K562 (cell line): ENCODE measurements around the gene GIPC3. TPM values are rescaled to one million over a fixed set of nuclear protein-coding genes. Genes with fewer than 3 reads are reported as not detected.

Experiments used
- ARID4B ChIP-seq: sonication (generic); formaldehyde crosslinking; IDR thresholded peaks from 2 replicates; pipeline ENCODE4 v1.8.0; 2022; ENCODE audit warnings: mild to moderate bottlenecking, missing genetic modification reagents
- EGR1 ChIP-seq: fragments of 450-650 bp; conservative IDR thresholded peaks from 2 replicates; pipeline ENCODE4 v1.6.1; 2017; ENCODE audit warnings: mild to moderate bottlenecking
- NEUROD1 ChIP-seq: fragments of 150-350 bp; IDR thresholded peaks from 2 replicates; pipeline ENCODE4 v1.6.1; 2014; ENCODE audit warnings: borderline replicate concordance, low read length, low read depth; ENCODE audit not compliant: partially characterized antibody
- PKNOX1 ChIP-seq: fragments of 450-650 bp; IDR thresholded peaks from 2 replicates; pipeline ENCODE4 v1.6.1; 2016
- POLR2B ChIP-seq: fragments of 450-650 bp; IDR thresholded peaks from 2 replicates; pipeline ENCODE4 v1.6.1; 2018; ENCODE audit warnings: low read depth; ENCODE audit not compliant: partially characterized antibody
- SUPT5H ChIP-seq: fragments of 450-650 bp; IDR thresholded peaks from 2 replicates; pipeline ENCODE4 v1.6.1; 2016
- USF1 ChIP-seq: sonication (generic); formaldehyde crosslinking; IDR thresholded peaks from 2 replicates; pipeline ENCODE4 v1.9.0; 2022; ENCODE audit warnings: mild to moderate bottlenecking, missing genetic modification reagents
- VEZF1 ChIP-seq: fragments of 200-800 bp; sonication (Bioruptor generic); IDR thresholded peaks from 2 replicates; pipeline ENCODE4 v1.6.1; 2017; ENCODE audit warnings: missing genetic modification characterization, missing compliant biosample characterization
- YY1 ChIP-seq, 3 experiments: IDR thresholded peaks; 2 replicates each; pipeline ENCODE4 v1.6.1; 2011; ENCODE audit warnings: low read length in 2 of 3, mild to moderate bottlenecking in 2 of 3, moderate library complexity in 2 of 3, borderline replicate concordance in 1 of 3, control low read depth in 1 of 3, low read depth in 1 of 3; ENCODE audit not compliant: insufficient read depth in 3 of 3, insufficient replicate concordance in 2 of 3, control insufficient read depth in 1 of 3, insufficient read length in 1 of 3; ENCODE audit errors: extremely low read depth in 1 of 3
- ZNF133 ChIP-seq: fragments of 250-450 bp; sonication (Bioruptor Pico); IDR thresholded peaks from 2 replicates; pipeline ENCODE4 v1.4.0; 2020; ENCODE audit warnings: mild to moderate bottlenecking
- polyA plus RNA-seq, 8 experiments: library from polyadenylated mRNA; depleted of rRNA in 4 of 8; stranded (reverse) in 5 of 8; unstranded in 3 of 8; fragments of >200 nt; fragmentation: Nextera tagmentation in 2 of 8; fragmentation: Illumina TruSeq in 1 of 8; extraction: Ambion mirVana in 2 of 8; extraction: Trizol in 1 of 8; gene quantifications; 2 replicates each; pipeline versions ENCODE4 v1.2.1 to v1.2.3, GENCODE V29; 2011 to 2014; ENCODE audit warnings: inconsistent platforms in 1 of 8, missing spikeins in 1 of 8
- total RNA-seq, 7 experiments: library from RNA; depleted of rRNA in 6 of 7; stranded (reverse); fragments of >200 nt in 6 of 7; fragmentation: Illumina TruSeq in 2 of 7; extraction: Trizol in 2 of 7; gene quantifications; 2 replicates each; pipeline versions ENCODE4 v1.2.1 to v1.2.3, GENCODE V29; 2011 to 2021; ENCODE audit warnings: low replicate concordance in 1 of 7

The GIPC3 gene
- total and polyA plus RNA-seq, 9 of the 15 experiments (the other 6 are each of a cell fraction or from before 2014, with no cell fraction given), result 0.03 to 3.6 (median 1.5) TPM; not detected in 1

- TF ChIP-seq VEZF1 (CRISPR knock-in tag) (peak; percentile 90), YY1 (IDR thresholded peaks at IDR 0.05; ENCODE audit: borderline replicate concordance in 1 of 3, control insufficient read depth in 1 of 3, extremely low read depth in 1 of 3, insufficient read depth in 3 of 3, insufficient read length in 1 of 3, insufficient replicate concordance in 2 of 3, low read depth in 1 of 3, low read length in 2 of 3) (peak in 1 of 3 experiments; percentile 10), NEUROD1 (no peak), POLR2B (peak; percentile 26), ARID4B (CRISPR knock-in tag) (peak; percentile 65), PKNOX1 (peak; percentile 78), EGR1 (0 out of 2 replicates have a peak, but pooled peaks have one; percentile 2), ZNF133 (CRISPR knock-in tag) (no peak), SUPT5H (peak; percentile 29; the same call in 1 of the 2 replicates), USF1 (CRISPR knock-in tag) (0 out of 2 replicates have a peak, but pooled peaks have one; percentile 6)
These were observed 21.5 kb downstream of the GIPC3 start, which contains the start of gene TBXA2R (continued) for GRCh38 chr19:3606690-3607289.
